SK-N-SH treated with all-trans-retinoic acid at 6 μM for 48 hours (cell line): ENCODE measurements around the gene KRT82.

Experiments
- ARNTL ChIP-seq: fragments of 450-650 bp; formaldehyde crosslinking; IDR thresholded peaks from 2 replicates; pipeline ENCODE4 v1.5.0; 2020; ENCODE audit warnings: low read depth, mild to moderate bottlenecking, moderate library complexity, borderline replicate concordance
- RARB ChIP-seq: fragments of 250-450 bp; sonication (Bioruptor Pico); IDR thresholded peaks from 2 replicates; pipeline ENCODE4 v1.8.0; 2021; ENCODE audit warnings: mild to moderate bottlenecking, moderate library complexity
- SNAI2 ChIP-seq: fragments of 250-450 bp; sonication (Bioruptor Pico); IDR thresholded peaks from 2 replicates; pipeline ENCODE4 v1.5.0; 2020; ENCODE audit warnings: mild to moderate bottlenecking, moderate library complexity
- TF ChIP-seq, protein P1 (sequence below): fragments of 250-450 bp; sonication (Bioruptor Pico); IDR thresholded peaks from 2 replicates; pipeline ENCODE4 v1.5.1; 2021; ENCODE audit warnings: mild to moderate bottlenecking, moderate library complexity
- TF ChIP-seq, protein P2 (sequence below): fragments of 250-450 bp; sonication (Bioruptor Pico); IDR thresholded peaks from 2 replicates; pipeline ENCODE4 v1.5.1; 2020; ENCODE audit warnings: low read depth, mild to moderate bottlenecking, moderate library complexity

DNA sequence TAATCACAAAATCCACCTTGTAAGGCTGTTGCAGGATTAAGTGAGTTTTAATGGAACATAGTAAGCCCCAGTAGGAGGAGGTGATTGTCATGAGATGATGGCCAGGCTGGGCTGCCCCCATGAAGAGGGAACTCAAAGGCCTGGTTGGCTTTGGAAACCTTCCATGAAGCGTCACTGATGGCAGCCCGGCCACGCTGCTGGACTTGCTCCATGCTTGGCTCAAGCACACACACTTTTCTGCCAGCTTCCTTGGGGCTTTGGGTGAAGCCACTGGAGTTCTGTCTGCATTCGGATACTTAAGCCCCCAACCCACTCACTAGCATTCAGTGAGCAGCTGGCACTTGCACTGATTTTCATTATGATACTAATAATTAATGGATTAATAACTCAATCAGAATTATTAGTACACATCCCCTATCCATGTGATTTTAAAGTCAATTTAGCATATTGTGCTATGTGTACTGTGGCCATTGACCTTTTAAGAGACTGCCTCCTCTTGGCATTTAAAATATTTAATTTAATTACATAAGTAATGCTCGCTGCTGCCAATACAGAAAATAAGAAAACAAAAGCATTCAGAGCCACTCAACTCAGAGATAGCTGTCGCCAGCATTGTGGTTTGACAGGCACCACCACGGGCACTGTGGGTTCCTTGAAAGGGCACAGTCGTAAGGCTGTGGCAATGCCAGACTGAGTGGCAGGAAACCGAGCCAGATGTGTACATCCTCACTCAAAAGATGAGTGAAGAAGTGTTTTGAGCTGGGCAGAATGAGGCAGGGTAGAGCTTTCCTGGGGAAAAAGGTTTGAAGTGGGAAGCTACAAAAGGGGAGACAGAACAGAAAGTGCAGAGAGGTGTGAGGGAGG lies 54.7 kb downstream of the KRT82 start:
- TF ChIP-seq RARB (CRISPR knock-in tag) (no peak), ARNTL (CRISPR knock-in tag) (no peak), SNAI2 (CRISPR knock-in tag) (no peak)
- TF ChIP-seq, protein P1, sequence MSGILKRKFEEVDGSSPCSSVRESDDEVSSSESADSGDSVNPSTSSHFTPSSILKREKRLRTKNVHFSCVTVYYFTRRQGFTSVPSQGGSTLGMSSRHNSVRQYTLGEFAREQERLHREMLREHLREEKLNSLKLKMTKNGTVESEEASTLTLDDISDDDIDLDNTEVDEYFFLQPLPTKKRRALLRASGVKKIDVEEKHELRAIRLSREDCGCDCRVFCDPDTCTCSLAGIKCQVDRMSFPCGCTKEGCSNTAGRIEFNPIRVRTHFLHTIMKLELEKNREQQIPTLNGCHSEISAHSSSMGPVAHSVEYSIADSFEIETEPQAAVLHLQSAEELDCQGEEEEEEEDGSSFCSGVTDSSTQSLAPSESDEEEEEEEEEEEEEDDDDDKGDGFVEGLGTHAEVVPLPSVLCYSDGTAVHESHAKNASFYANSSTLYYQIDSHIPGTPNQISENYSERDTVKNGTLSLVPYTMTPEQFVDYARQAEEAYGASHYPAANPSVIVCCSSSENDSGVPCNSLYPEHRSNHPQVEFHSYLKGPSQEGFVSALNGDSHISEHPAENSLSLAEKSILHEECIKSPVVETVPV (CRISPR knock-in tag), result no peak
- TF ChIP-seq, protein P2, sequence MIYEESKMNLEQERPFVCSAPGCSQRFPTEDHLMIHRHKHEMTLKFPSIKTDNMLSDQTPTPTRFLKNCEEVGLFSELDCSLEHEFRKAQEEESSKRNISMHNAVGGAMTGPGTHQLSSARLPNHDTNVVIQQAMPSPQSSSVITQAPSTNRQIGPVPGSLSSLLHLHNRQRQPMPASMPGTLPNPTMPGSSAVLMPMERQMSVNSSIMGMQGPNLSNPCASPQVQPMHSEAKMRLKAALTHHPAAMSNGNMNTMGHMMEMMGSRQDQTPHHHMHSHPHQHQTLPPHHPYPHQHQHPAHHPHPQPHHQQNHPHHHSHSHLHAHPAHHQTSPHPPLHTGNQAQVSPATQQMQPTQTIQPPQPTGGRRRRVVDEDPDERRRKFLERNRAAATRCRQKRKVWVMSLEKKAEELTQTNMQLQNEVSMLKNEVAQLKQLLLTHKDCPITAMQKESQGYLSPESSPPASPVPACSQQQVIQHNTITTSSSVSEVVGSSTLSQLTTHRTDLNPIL (CRISPR knock-in tag), result no peak
